ENCODE measurements around the gene POLR1F.
A peak's percentile ranks its signal among the peaks of the same experiment; 100 is the strongest.
"Not testable (repeated sequence)": the region's sequence is repeated elsewhere in the genome, so short reads cannot be mapped to it uniquely, and the experiment has no call there.

The POLR1F gene

GRCh38 chr7:19708397-19709248 is at the start of gene POLR1F:
POLR1F (minus strand) TSS chr7:19709037; CDS start chr7:19709016, 21 bp downstream.
- peak; percentile 89 to 94 for DNase-seq

- no peak for DNase-seq
Observed at GRCh38 chr7:19754521-19755116, 45.8 kb upstream of the POLR1F start.

- DNase-seq = no peak
Observed at GRCh38 chr7:19752020-19752419, 43.2 kb upstream of the POLR1F start.

GRCh38 chr7:19749658-19750057 is 40.8 kb upstream of the POLR1F start:
- no peak for DNase-seq

- no peak for DNase-seq
Observed at GRCh38 chr7:19747740-19748339, 39.0 kb upstream of the POLR1F start.

- DNase-seq = no peak
Observed at GRCh38 chr7:19744075-19744474, 35.2 kb upstream of the POLR1F start.

- no peak for DNase-seq
Observed at GRCh38 chr7:19728716-19729115, 19.9 kb upstream of the POLR1F start.

- DNase-seq = no peak
Observed at GRCh38 chr7:19725770-19726169, 16.9 kb upstream of the POLR1F start.

- DNase-seq = no peak
Observed at GRCh38 chr7:19715499-19715898, 6.7 kb upstream of the POLR1F start.

- DNase-seq = peak; percentile 15 to 57
Observed at GRCh38 chr7:19713676-19714075, 4.8 kb upstream of the POLR1F start.

- no peak for DNase-seq
Observed at GRCh38 chr7:19709249-19709578, 377 bp upstream of the POLR1F start.

- no peak for DNase-seq
Observed at GRCh38 chr7:19707240-19707639, 1.6 kb downstream of the POLR1F start.

GRCh38 chr7:19705663-19706062 is 3.2 kb downstream of the POLR1F start:
- DNase-seq = no peak

GRCh38 chr7:19701471-19701870 is 7.4 kb downstream of the POLR1F start:
- no peak for DNase-seq

GRCh38 chr7:19700936-19701335 is 7.9 kb downstream of the POLR1F start:
- DNase-seq = no peak

GRCh38 chr7:19698331-19698730 is 10.5 kb downstream of the POLR1F start:
- no peak for DNase-seq

GRCh38 chr7:19696926-19697325 is 11.9 kb downstream of the POLR1F start:
- no peak for DNase-seq

- no peak for DNase-seq
Observed at GRCh38 chr7:19692111-19692828, 16.6 kb downstream of the POLR1F start.

- no peak for DNase-seq
Observed at GRCh38 chr7:19690736-19691135, 18.1 kb downstream of the POLR1F start.

GRCh38 chr7:19689130-19689529 is 19.7 kb downstream of the POLR1F start:
- not testable (repeated sequence) for DNase-seq

GRCh38 chr7:19681596-19681995 is 27.2 kb downstream of the POLR1F start:
- no peak for DNase-seq

- no peak for DNase-seq
Observed at GRCh38 chr7:19677180-19677579, 31.7 kb downstream of the POLR1F start.

GRCh38 chr7:19675816-19676215 is 33.0 kb downstream of the POLR1F start:
- DNase-seq = no peak

Data from activated CD4-positive, alpha-beta T cell treated with anti-CD3 and anti-CD28 coated beads for 4 hours (primary cell).